ENCODE results near the gene SH2D6. TPM values are rescaled to one million over a fixed set of nuclear protein-coding genes. Genes with fewer than 3 reads are reported as not detected.
A peak's percentile ranks its signal among the peaks of the same experiment; 100 is the strongest.

Gene SH2D6
- total RNA-seq, 2 experiments from 2014 or later: 0.94 to 1.4 TPM

- Mint-ChIP-seq H3K27me3 (no peaks in the 10 kb centered on the region), H3K4me3 (peak overlapping the region; percentile 73), H3K27ac (peak overlapping the region; percentile 87), H3K36me3 (no peaks in the 10 kb centered on the region), H3K9me3 (no peaks in the 10 kb centered on the region), H3K4me1 (peaks cover 26% of the 10 kb centered on the region)
- POLR2A ChIA-PET: interaction anchor here (0.8 to 6.7 kb wide), 10 partner anchors 11 to 176 kb away, joined by 3 to 113 read pairs (median 12); partner anchors contain the start of genes CAPG, ELMOD3, MAT2A and RETSAT
- DNase-seq (peak; percentile 95), ATAC-seq (ENCODE audit: low read depth) (peak; percentile 55)
Measured at GRCh38 chr2:85420536-85421259, 2.2 kb downstream of the SH2D6 start.

GRCh38 chr2:85421260-85422071 is 3.0 kb downstream of the SH2D6 start:
- DNase-seq (no peak), ATAC-seq (ENCODE audit: low read depth) (no peak)
- Mint-ChIP-seq H3K9me3 (no peaks in the 10 kb centered on the region), H3K4me3 (no peak overlapping the region), H3K27ac (peak overlapping the region; percentile 87), H3K27me3 (no peaks in the 10 kb centered on the region), H3K4me1 (peaks cover 28% of the 10 kb centered on the region), H3K36me3 (no peaks in the 10 kb centered on the region)
- POLR2A ChIA-PET: interaction anchor here (0.9 to 6.7 kb wide), 4 partner anchors 13 to 130 kb away, joined by 5 to 113 read pairs (median 56); partner anchors contain the start of genes CAPG and MAT2A

- H3K27me3 Mint-ChIP-seq: no peaks in the 10 kb centered on the region
- peak overlapping the region; percentile 47 for H3K27ac Mint-ChIP-seq
- no peaks in the 10 kb centered on the region for H3K36me3 Mint-ChIP-seq
- peaks cover 28% of the 10 kb centered on the region for H3K4me1 Mint-ChIP-seq
- H3K9me3 Mint-ChIP-seq: no peaks in the 10 kb centered on the region
- ATAC-seq (ENCODE audit: low read depth) (no peak), DNase-seq (no peak)
- H3K4me3 Mint-ChIP-seq: no peak overlapping the region
- POLR2A ChIA-PET: interaction anchor here (4.4 to 6.7 kb wide), 2 partner anchors 119 to 129 kb away, joined by 67 to 113 read pairs; partner anchors contain the start of gene MAT2A
Measured at GRCh38 chr2:85422072-85422457, 3.6 kb downstream of the SH2D6 start.

- POLR2A ChIA-PET: interaction anchor here (1.1 to 6.7 kb wide), 2 partner anchors 97 to 117 kb away, joined by 3 to 113 read pairs; partner anchors contain the start of gene MAT2A
- DNase-seq: no peak
- no peaks in the 10 kb centered on the region for H3K36me3 Mint-ChIP-seq
- H3K27ac Mint-ChIP-seq: no peak overlapping the region
- H3K4me3 Mint-ChIP-seq: no peak overlapping the region
- H3K9me3 Mint-ChIP-seq: no peaks in the 10 kb centered on the region
- no peak for ATAC-seq (ENCODE audit: low read depth)
- peaks cover 28% of the 10 kb centered on the region for H3K4me1 Mint-ChIP-seq
- no peaks in the 10 kb centered on the region for H3K27me3 Mint-ChIP-seq
Measured at GRCh38 chr2:85423525-85423924, 5.0 kb downstream of the SH2D6 start.

- ATAC-seq (ENCODE audit: low read depth): no peak
- H3K9me3 Mint-ChIP-seq: no peaks in the 10 kb centered on the region
- no peak for DNase-seq
- POLR2A ChIA-PET: interaction anchor here (1.3 kb wide), 1 partner anchor 113 kb away, joined by 3 read pairs; the partner anchor contains the start of gene MAT2A
- no peak overlapping the region for H3K27ac Mint-ChIP-seq
- no peaks in the 10 kb centered on the region for H3K36me3 Mint-ChIP-seq
- no peaks in the 10 kb centered on the region for H3K27me3 Mint-ChIP-seq
- no peak overlapping the region for H3K4me3 Mint-ChIP-seq
- H3K4me1 Mint-ChIP-seq: peaks cover 18% of the 10 kb centered on the region
Measured at GRCh38 chr2:85425588-85425987, 7.1 kb downstream of the SH2D6 start.

- POLR2A ChIA-PET: interaction anchor here (0.5 to 3.5 kb wide), 4 partner anchors 10 to 112 kb away, joined by 3 to 13 read pairs (median 5); partner anchors contain the start of gene MAT2A
- Mint-ChIP-seq H3K27me3 (no peaks in the 10 kb centered on the region), H3K4me3 (no peak overlapping the region), H3K9me3 (no peaks in the 10 kb centered on the region), H3K27ac (no peak overlapping the region), H3K36me3 (no peaks in the 10 kb centered on the region), H3K4me1 (peaks cover 8% of the 10 kb centered on the region)
- no peak for DNase-seq
- ATAC-seq (ENCODE audit: low read depth): no peak
Measured at GRCh38 chr2:85427300-85427835, 8.9 kb downstream of the SH2D6 start.

GRCh38 chr2:85428343-85428881 is 9.9 kb downstream of the SH2D6 start:
- Mint-ChIP-seq H3K27ac (no peak overlapping the region), H3K9me3 (no peaks in the 10 kb centered on the region), H3K4me3 (no peak overlapping the region), H3K36me3 (no peaks in the 10 kb centered on the region), H3K27me3 (no peaks in the 10 kb centered on the region), H3K4me1 (peaks cover 8% of the 10 kb centered on the region)
- POLR2A ChIA-PET: interaction anchor here (0.8 to 3.5 kb wide), 5 partner anchors 9 to 116 kb away, joined by 4 to 13 read pairs (median 4); partner anchors contain the start of gene MAT2A
- ATAC-seq (ENCODE audit: low read depth): no peak
- DNase-seq: no peak

GRCh38 chr2:85429213-85429923 is 10.9 kb downstream of the SH2D6 start:
- ATAC-seq (ENCODE audit: low read depth): no peak
- no peaks in the 10 kb centered on the region for H3K9me3 Mint-ChIP-seq
- DNase-seq: no peak
- no peaks in the 10 kb centered on the region for H3K27me3 Mint-ChIP-seq
- no peak overlapping the region for H3K4me3 Mint-ChIP-seq
- H3K36me3 Mint-ChIP-seq: no peaks in the 10 kb centered on the region
- peaks cover 5% of the 10 kb centered on the region for H3K4me1 Mint-ChIP-seq
- H3K27ac Mint-ChIP-seq: peak overlapping the region; percentile 65
- POLR2A ChIA-PET: interaction anchor here (0.6 to 3.5 kb wide), 7 partner anchors 8 to 762 kb away, joined by 3 to 13 read pairs (median 4); partner anchors contain the start of gene MAT2A

- DNase-seq (no peak), ATAC-seq (ENCODE audit: low read depth) (no peak)
- H3K9me3 Mint-ChIP-seq: no peaks in the 10 kb centered on the region
- H3K4me3 Mint-ChIP-seq: no peak overlapping the region
- H3K27ac Mint-ChIP-seq: peak overlapping the region; percentile 65
- POLR2A ChIA-PET: interaction anchor here (0.6 to 3.5 kb wide), 6 partner anchors 8 to 762 kb away, joined by 3 to 13 read pairs (median 4); partner anchors contain the start of gene MAT2A
- no peaks in the 10 kb centered on the region for H3K27me3 Mint-ChIP-seq
- H3K36me3 Mint-ChIP-seq: no peaks in the 10 kb centered on the region
- peaks cover 5% of the 10 kb centered on the region for H3K4me1 Mint-ChIP-seq
Measured at GRCh38 chr2:85429924-85430289, 11.4 kb downstream of the SH2D6 start.

- no peak overlapping the region for H3K27ac Mint-ChIP-seq
- H3K4me1 Mint-ChIP-seq: peaks cover 5% of the 10 kb centered on the region
- H3K9me3 Mint-ChIP-seq: no peaks in the 10 kb centered on the region
- ATAC-seq (ENCODE audit: low read depth) (no peak), DNase-seq (no peak)
- no peak overlapping the region for H3K4me3 Mint-ChIP-seq
- H3K36me3 Mint-ChIP-seq: no peaks in the 10 kb centered on the region
- H3K27me3 Mint-ChIP-seq: no peaks in the 10 kb centered on the region
- POLR2A ChIA-PET: interaction anchor here (0.6 to 3.5 kb wide), 3 partner anchors 9 to 108 kb away, joined by 3 to 13 read pairs (median 3); partner anchors contain the start of gene MAT2A
Measured at GRCh38 chr2:85430752-85431569, 12.4 kb downstream of the SH2D6 start.

GRCh38 chr2:85431570-85432205 is 13.2 kb downstream of the SH2D6 start:
- DNase-seq (no peak), ATAC-seq (ENCODE audit: low read depth) (no peak)
- POLR2A ChIA-PET: interaction anchor here (0.6 to 0.8 kb wide), 2 partner anchors 12 to 107 kb away, joined by 3 read pairs; partner anchors contain the start of gene MAT2A
- Mint-ChIP-seq H3K4me3 (no peak overlapping the region), H3K4me1 (peaks cover 5% of the 10 kb centered on the region), H3K27ac (no peak overlapping the region), H3K9me3 (no peaks in the 10 kb centered on the region), H3K36me3 (no peaks in the 10 kb centered on the region), H3K27me3 (no peaks in the 10 kb centered on the region)
